NCI-H128 (cell line): ENCODE data around the gene TMEM63C.

ENCODE experiments used
- DNase-seq: peaks from one replicate; lab custom pipeline; 2025; ENCODE audit not compliant: unreplicated experiment; lab: John Stamatoyannopoulos, UW

TMEM63C gene, protein sequence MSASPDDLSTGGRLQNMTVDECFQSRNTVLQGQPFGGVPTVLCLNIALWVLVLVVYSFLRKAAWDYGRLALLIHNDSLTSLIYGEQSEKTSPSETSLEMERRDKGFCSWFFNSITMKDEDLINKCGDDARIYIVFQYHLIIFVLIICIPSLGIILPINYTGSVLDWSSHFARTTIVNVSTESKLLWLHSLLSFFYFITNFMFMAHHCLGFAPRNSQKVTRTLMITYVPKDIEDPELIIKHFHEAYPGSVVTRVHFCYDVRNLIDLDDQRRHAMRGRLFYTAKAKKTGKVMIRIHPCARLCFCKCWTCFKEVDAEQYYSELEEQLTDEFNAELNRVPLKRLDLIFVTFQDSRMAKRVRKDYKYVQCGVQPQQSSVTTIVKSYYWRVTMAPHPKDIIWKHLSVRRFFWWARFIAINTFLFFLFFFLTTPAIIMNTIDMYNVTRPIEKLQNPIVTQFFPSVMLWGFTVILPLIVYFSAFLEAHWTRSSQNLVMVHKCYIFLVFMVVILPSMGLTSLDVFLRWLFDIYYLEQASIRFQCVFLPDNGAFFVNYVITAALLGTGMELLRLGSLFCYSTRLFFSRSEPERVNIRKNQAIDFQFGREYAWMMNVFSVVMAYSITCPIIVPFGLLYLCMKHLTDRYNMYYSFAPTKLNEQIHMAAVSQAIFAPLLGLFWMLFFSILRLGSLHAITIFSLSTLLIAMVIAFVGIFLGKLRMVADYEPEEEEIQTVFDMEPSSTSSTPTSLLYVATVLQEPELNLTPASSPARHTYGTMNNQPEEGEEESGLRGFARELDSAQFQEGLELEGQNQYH

GRCh38 chr14:77181603-77182437, at the start of gene TMEM63C:
Gene TMEM63C, plus strand, starts transcription at chr14:77181798. Its CDS starts 37,016 bp downstream, at chr14:77218814.
- DNase-seq = peak; percentile 76

- DNase-seq = no peak
Observed at GRCh38 chr14:77131871-77132486, 49.6 kb upstream of the TMEM63C start.

- no peak for DNase-seq
Observed at GRCh38 chr14:77133720-77134338, 47.8 kb upstream of the TMEM63C start.

GRCh38 chr14:77139022-77139421, 42.6 kb upstream of the TMEM63C start:
- no peak for DNase-seq

DNA sequence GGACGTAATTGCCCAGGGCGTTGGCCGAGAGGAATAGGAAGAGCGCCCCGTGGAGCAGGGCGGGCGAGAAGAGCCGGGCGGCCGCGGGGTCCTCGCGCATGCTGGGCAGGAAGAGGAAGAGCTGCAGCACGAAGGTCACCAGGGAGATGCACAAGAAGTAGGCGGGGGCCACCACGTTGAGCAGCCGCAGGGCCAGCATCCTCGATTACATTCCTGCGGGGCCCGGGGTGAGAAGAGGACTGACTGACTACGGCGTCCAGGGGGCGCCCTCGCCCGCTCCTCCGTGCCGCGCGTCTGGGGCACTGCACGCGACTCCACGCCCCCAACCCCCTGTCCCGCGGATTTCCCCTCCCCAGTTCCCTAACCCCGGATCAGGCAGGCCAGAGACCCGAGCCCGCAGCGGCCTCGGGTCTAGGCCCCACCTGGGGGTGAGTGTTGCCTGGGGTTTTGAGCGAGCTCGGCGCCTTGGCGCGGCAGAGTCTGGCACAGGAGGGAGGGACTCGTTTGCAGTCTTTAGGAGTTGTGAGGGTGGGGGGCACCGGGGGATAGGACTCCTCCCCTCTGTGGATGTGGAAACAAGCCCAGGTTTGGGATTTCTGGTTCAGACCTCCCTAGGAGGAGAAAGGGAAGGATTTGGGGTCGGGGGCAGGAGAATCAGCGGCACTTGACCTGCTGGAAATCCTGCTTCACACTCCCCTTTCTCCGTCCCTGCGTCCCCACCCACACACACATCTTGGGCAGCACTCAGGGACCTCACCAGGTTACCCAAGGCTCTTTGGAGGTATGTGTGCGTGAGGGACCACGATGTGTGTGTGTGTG, 41.8 kb upstream of the TMEM63C start:
- DNase-seq = no peak

- DNase-seq = no peak
Observed at GRCh38 chr14:77140359-77141213, 41.0 kb upstream of the TMEM63C start.

DNA sequence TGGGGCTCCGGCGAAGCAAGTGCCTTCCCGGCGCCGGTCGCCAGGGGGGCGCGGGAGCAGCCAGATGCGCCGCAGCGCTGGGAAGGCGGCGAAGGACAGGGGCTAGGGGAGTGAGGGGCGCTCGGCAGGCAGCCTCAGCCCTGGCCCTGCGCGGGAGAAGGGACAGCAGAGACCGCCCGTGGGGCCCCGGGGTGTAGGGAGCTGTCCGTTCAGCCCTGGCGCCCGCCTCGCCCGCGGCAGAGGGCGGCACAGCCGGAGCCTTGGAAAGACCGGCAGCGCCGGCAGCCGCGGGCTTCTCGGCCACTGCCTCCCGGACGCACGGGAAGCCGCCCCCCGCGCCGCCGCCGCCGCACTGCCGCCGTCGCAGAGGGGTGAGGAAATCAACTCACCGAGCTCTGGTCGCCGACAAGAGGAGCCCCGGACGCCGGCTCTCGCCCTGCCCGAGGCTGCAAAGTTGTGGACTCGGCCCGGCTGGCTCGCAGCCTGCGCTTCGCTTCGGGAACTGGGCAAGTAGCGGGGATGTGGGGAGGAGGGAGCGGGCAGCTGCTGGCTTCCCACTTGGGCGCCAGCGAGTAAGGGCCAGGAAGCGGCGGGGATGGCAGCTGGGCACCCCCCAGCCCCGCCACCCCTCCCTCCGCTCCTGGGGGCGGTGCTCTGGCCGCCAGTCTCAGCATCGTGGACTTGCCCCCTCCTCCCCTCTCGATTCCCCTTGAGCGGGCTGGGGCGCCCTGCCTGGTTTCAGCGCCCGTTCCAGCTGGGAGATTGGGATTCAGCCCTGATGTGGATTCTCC, 40.2 kb upstream of the TMEM63C start, which contains the start of gene ZDHHC22:
ZDHHC22 (minus strand) TSS at position 578 of the 791 bp plus-strand sequence. CDS start 2,053 bp downstream, outside the sequence.
- DNase-seq = no peak

- no peak for DNase-seq
Observed at GRCh38 chr14:77142005-77142800, 39.4 kb upstream of the TMEM63C start.

DNA sequence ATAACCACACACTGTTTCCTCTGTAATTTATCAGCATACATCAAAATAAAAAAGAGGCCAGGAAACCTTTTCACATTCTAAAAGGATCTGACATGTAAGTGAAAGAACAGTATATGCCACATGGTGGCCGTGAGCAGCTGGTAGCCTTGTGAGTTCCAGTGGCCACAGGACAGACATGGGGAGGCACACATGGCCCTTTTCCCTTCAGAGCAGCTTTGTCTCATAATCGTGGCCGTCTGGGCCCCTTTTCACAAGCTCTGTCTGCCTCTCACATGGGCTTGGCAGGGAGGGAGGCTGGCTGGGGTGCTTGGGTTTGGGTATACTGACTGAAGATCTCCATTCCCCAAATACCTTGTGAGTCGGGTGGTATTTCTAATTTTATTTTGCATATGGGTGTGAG, 38.5 kb upstream of the TMEM63C start:
- no peak for DNase-seq

GRCh38 chr14:77144412-77145115, 37.0 kb upstream of the TMEM63C start:
- no peak for DNase-seq

DNA sequence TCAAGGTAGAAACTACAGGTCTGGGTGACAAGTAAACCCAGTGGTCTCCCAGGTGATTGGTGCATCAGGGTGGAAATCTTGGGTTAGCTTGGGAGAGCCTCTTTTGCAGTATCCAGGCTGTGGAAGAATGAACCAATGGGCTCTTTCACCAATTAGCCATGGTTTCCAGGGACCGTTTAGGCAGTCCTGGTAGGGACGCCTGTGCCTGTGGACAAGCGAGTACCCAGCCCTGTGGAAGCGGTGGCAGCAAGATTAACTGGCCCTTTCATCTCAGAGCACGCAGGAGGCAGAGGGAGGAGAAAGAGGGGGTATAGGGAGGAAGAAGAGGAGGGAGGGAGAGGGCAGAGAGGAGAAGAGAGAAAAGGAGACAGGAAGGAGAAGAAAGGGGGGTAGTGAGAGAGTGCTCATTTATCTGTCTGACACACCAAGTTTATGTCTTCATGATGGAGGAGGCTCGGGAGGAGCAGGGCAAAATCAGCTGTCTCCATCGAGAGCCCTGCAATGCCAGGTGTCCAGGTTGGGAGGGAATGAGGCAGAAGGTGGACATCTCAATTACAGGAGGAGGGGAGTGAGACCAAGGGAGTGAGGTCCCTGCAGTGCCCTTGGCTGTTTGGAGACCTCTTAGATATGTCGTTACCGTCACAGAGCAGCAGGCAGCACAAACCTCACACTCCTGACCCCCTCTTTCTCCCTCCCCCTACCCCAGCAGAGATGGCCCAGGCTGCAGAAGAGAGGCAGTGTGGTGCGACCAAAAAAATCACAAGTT, 35.4 kb upstream of the TMEM63C start:
- DNase-seq = no peak

GRCh38 chr14:77148510-77149231, 32.9 kb upstream of the TMEM63C start:
- DNase-seq = no peak

- no peak for DNase-seq
Observed at GRCh38 chr14:77151245-77151644, 30.4 kb upstream of the TMEM63C start.

- no peak for DNase-seq
Observed at GRCh38 chr14:77151918-77152588, 29.5 kb upstream of the TMEM63C start.
